NCI-H1436 treated with DMSO at 0.1 percent for 48 hours (cell line): Measurements from ENCODE around the gene EXD1.
"Not testable (repeated sequence)": the region's sequence is repeated elsewhere in the genome, so short reads cannot be mapped to it uniquely, and the experiment has no call there.

Experiments
- DNase-seq: peaks from one replicate; lab custom pipeline; 2025; lab: John Stamatoyannopoulos, UW

Gene EXD1

GRCh38 chr15:41148065-41148464 is 82.5 kb downstream of the EXD1 start:
- no peak for DNase-seq

DNA sequence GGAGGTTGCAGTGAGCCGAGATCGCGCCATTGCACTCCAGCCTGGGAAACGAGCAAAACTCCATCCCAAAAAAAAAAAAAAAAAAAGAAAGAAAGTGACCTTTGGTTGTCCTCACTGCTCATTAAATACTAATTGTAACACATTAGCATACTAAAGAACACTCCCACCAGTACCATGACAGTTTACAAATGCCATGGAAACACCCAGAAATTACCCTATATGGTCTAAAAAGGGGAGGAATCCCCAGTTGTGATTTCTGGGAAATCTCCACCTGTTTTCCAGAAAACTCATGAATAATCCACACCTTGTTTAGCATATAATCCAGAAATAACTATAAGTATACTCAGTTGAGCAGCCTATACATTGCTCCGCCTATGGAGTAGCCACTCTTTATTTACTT is 90.9 kb downstream of the EXD1 start:
- DNase-seq = no peak

DNA sequence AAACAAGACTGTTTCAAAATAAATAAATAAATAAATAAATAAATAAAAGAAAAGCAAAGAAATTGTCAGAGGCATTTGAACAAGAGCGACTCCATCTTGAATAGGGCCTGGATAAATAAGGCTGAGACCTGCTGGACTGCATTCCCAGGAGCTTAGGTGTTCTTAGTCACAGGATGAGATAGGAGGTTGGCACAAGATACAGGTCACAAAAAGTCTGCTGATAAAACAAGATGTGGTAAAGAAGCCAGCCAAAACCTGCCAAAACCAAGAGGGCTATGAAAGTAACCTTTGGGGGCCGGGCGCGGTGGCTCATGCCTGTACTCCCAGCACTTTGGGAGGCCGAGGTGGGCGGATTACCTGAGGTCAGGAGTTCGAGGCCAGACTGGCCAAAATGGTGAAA is 91.4 kb downstream of the EXD1 start:
- not testable (repeated sequence) for DNase-seq

DNA sequence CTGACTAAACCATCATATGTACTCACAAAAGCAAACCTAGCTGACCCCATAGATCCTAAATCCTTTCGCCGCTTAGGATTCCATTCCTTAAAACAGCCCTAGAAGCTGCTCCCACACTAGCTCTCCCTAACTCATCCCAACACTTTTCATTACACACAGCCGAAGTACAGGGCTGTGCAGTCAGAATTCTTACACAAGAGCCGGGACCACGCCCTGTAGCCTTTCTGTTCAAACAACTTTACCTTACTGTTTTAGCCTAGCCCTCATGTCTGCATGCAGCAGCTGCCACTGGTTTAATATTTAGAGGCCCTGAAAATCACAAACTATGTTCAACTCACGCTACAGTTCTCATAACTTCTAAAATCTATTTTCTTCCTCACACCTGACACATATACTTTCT is 95.0 kb downstream of the EXD1 start:
- not testable (repeated sequence) for DNase-seq

- DNase-seq = no peak
These were observed 97.1 kb downstream of the EXD1 start for GRCh38 chr15:41133454-41133853.
